NCI-H146 treated with DMSO at 0.1 percent for 48 hours (cell line): ENCODE data around the gene FCN2.

Experiments
- DNase-seq: peaks from one replicate; lab custom pipeline; 2025; ENCODE audit not compliant: unreplicated experiment; lab: John Stamatoyannopoulos, UW

Gene FCN2

GRCh38 chr9:134868751-134869553, 11.7 kb upstream of the FCN2 start:
- no peak for DNase-seq

GRCh38 chr9:134869554-134870300, 10.9 kb upstream of the FCN2 start:
- DNase-seq, result no peak

- DNase-seq, result no peak
Measured at GRCh38 chr9:134870301-134870694, 10.3 kb upstream of the FCN2 start.

GRCh38 chr9:134870746-134871662, 9.6 kb upstream of the FCN2 start:
- DNase-seq, result no peak

- DNase-seq, result no peak
Measured at GRCh38 chr9:134871697-134872340, 8.8 kb upstream of the FCN2 start.

GRCh38 chr9:134872482-134873231, 8.0 kb upstream of the FCN2 start:
- no peak for DNase-seq

GRCh38 chr9:134875371-134875770, 5.2 kb upstream of the FCN2 start:
- DNase-seq, result no peak

GRCh38 chr9:134877541-134877940, 3.1 kb upstream of the FCN2 start:
- DNase-seq, result no peak

GRCh38 chr9:134879664-134880483, 736 bp upstream of the FCN2 start:
- no peak for DNase-seq

GRCh38 chr9:134881313-134881670, 682 bp downstream of the FCN2 start:
- no peak for DNase-seq

GRCh38 chr9:134882204-134882785, 1.7 kb downstream of the FCN2 start:
- no peak for DNase-seq

- no peak for DNase-seq
Measured at GRCh38 chr9:134883040-134883782, 2.6 kb downstream of the FCN2 start.

GRCh38 chr9:134884492-134884891, 3.9 kb downstream of the FCN2 start:
- DNase-seq, result no peak

GRCh38 chr9:134885001-134885678, 4.5 kb downstream of the FCN2 start:
- no peak for DNase-seq

GRCh38 chr9:134885679-134886412, 5.2 kb downstream of the FCN2 start:
- DNase-seq, result no peak

- DNase-seq, result no peak
Measured at GRCh38 chr9:134886413-134886913, 5.9 kb downstream of the FCN2 start.

- no peak for DNase-seq
Measured at GRCh38 chr9:134887219-134887618, 6.6 kb downstream of the FCN2 start.
